MV-4-11 (cell line): ENCODE measurements around the gene DLG3.

Experiments used
- DNase-seq: peaks from one replicate; lab custom pipeline; 2025; lab: John Stamatoyannopoulos, UW

The DLG3 gene

DNA sequence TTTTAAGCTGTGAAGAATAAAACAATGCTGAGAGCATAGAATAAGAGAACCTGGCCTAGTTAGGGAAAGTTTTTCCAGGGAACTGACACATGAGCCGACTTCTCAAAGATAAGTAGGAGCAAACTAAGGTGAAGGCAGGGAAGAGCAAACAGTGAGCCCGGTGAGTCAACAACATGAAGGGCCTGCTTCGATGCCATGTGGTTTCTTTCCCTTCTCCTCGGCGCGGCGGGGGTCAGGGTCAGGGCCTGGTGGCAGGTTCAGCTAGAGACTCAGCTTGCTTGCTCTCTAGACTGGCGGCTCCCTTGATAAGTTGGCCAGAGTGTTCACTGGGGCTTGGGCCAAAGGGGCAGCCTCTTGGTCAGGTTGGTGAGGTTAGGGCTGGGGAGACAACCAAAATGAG lies 81.1 kb downstream of the DLG3 start:
- no peak for DNase-seq

DNA sequence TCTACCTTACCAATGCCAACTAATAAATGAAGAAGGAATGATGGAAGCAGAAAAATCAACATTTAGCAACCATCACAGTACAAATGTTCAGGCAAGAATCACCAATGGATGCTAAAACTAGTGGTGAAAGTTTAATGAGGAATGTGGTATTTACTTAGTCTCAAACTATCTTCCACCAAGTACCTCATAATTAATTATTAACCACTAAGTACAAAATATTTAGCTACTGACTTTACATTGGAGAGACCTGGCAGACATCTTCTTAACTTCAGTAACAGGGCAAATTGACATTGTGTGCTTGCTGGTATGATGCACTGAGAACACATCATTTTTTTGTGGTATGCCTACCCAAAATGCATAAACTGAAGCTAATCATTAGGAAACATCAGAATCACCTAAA lies 82.4 kb downstream of the DLG3 start:
- DNase-seq: no peak

DNA sequence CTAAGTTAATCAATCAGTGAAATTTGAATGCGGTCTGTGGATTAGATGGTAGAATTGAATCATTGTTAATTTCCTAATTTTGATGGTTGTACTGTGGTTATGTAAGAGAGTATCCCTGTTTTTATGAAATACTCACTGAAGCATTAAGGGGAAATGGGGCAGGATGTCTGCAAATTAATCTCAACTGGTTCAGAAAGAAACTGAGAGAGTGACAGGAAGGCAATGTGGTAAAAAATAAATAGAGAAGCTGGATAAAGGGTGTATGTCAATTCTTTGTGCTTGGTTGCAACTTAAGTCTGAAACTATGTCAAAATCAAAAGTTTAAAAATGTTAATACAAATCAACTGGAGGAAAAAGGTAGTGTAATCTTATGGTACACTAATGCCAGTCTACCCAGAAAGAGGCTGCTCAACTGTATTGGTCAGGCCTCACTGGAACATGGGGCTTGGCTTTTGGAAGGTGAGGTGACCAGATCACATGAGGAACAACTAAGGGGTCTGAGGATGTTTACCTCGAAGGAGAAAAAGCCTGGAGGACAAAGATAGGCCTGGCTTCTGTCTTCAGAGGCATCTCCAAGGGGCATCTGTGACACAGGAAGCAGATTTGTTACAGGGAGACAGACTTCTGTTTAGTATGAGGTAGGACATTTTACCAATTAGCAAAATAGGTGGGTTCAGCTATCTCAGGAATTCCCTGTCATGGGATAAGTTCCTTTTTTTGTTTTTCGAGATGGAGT lies 83.1 kb downstream of the DLG3 start:
- DNase-seq: no peak

DNA sequence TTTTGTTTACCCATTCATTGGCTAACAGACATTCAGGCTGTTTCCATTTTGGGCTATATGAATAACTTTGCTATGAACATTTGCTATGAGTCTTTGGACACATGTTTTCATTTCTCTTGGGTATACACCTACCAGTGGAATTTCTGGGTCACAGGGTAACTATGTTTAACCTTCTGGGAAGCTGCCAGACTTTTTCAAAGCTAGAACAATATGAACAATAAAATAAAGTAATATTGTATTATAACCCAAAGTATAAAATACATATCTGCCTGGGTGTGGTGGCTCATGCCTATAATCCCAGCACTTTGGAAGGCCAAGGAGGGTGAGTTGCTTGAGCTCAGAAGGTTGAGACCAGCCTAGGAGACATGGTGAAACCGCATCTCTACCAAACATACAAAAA lies 90.6 kb downstream of the DLG3 start:
- DNase-seq: no peak

DNA sequence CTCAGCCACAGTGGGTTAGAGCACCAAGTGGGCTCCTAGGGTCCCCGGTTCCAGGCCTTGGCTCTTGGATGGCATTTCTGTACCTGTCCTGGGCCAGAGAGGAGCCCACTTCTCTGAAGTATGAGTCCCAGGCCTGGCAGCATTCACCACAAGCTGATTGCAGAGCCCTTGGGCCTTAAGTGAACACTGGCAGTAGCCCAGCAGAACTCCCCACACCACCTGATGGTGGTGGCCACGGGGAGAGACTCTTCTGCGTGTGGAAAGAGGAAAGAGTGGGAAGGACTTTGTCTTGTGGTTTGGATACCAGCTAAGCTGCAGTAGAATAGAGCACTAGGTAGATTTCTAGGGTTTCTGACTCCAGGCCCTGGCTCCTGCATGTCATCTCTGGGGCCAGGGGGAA lies 104.8 kb downstream of the DLG3 start:
- DNase-seq: no peak

DNA sequence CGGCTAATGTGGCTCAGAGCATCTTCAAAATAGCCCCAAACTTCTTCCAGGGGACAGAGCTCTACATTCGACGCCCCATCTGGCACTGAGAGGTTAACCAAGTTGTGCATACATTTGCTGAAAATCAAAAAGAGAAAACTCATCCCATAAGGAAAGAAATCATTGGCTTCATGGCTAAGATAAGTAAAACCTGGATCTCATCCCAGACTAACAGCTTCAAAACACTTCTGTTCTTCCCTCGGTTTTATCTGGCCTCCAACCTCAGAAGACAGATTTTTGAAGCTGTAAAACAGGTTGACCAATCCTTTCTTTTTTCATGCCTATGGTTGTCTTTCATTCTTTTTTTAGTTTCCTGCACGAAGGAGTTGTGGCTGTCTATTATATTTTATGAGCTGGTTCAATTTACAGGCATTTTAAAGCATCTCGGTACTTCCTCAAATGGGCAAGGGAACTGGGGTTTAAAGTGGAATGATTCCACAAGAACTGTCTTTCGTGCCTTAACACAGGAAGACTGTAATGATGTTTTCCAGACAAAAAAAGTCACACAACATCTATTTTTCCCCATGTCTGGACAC lies 107.6 kb downstream of the DLG3 start:
- peak; percentile 29 for DNase-seq

DNA sequence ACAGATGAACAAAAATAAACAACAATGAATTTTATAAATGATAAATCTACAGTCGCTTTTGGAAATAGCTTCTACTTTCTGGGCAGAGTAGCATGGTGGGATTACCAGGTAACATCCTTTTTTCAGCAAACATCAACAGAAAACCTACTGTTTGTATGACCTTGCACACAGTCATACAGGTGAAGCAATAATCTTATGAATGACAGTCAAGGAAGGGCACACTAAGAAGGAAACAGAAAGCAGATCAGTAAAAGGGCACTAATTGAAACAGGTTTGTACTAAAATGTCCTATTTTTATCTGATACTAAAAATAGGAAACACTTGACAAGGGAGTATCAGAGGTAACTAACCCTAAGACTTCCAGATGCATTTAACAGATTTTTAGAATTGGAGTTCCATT lies 108.9 kb downstream of the DLG3 start:
- no peak for DNase-seq

DNA sequence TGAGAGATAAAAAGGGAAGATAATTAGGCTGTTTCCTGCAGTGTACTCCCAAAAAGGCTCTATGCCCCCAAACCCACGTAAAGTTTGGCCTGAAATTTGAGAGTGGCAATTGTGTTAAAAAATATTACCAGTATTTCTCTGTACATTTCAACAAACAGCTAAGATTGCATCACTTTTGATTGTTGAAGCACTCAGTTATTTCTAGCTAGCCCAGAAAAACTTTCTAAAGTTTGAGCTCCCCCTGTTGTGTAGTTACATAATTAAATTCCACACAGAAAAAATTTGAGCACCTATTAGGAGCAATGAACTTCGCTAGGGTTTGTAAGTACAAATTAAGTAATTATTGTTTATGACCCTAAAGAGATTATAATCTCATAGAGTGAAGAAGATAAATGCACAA lies 109.4 kb downstream of the DLG3 start:
- DNase-seq: peak; percentile 30

DNA sequence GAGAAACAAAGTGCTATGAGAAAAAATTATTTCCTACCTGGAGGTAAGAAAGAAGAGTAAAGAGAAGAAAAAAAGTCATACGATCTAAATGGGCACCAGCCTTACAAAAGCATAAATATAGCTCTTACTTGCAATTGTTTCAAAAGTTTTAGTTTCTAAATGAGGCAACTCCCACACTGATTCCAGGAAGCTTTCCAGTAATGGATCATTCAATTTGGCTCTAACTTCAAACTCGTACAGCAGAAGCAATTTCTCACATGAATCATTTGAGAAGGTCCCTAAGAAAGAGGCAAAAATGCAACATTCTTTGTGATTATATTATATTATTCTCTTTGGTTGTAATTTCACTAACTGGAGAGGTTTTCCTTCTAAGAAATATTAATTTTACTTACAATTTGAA lies 109.9 kb downstream of the DLG3 start:
- no peak for DNase-seq

DNA sequence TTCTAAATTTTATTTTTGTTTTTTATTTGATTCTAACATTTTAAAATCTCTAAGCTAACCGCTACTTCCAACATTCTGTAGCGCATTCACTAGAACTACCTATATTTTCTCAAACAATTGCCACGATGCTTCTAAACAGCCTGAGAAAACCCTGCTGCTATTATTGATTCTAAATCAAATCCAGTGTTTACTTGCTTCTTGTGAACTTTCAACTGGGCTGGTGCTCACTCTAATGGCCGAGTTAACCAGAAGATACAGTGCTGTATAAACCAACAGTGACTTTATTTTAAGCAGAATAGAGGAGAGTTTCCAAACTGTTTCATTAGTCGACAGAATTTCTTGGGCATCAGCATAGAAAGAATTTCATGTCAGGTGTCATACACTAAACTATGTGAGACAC lies 110.3 kb downstream of the DLG3 start:
- no peak for DNase-seq
